Measurements from ENCODE around the gene SEC31A. TPM values are rescaled to one million over a fixed set of nuclear protein-coding genes. Genes with fewer than 3 reads are reported as not detected.

Gene SEC31A
- total and polyA plus RNA-seq, 2 donors (not counting 1 experiment from before 2014, with no cell fraction given), result 52.7 to 134 TPM

DNA sequence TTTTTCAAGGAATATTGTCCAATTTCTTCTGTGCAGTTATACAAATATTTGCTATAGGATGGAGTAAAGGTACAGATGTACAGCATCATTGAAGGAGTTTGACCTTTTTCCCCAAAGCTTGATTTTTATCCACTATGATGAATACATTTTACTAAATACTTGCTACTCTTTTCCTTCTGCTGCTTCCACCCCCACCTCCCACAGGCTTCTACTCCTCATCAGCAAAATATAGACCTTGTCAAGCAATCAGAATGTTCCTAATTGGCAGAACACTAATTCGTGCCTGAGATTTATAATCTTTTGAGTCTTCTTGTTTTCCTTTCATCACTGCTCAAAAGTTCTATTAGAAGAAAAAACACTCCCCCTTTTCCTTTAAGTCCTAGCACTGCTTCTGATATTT, 5.8 kb upstream of the SEC31A start:
- intact Hi-C loops (cut with micrococcal nuclease), result loop anchor here (10.0 kb wide), 1 partner anchor 588 kb away; the partner anchor contains the start of gene ABRAXAS1

DNA sequence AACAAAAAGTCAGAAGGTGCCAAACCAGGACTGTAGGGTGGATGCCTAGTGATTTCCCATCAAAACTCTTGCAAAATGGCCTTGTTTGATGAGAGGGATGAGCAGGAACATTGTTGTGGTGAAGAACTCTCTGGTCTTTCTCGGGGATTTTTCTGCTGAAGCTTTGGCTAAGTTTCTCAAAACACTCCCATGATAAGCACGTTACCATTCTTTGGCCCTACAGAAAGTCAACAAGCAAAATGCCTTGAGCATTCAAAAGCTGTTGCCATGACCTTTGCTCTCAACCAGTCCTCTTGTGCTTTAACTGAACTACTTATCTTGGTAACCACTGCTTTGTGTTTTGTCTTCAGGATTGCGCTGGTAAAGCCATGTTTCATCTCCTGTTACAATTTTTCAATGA, 3.0 kb upstream of the SEC31A start:
- no peaks in the 10 kb centered on the region for H3K27me3 Mint-ChIP-seq
- no peak overlapping the region for H3K4me2 ChIP-seq (replicated peaks; ENCODE audit: low read depth, low read length, poor library complexity, severe bottlenecking)
- H3K79me2 ChIP-seq (ENCODE audit: control insufficient read depth, insufficient read depth, low read length), result peaks cover 46% of the 10 kb centered on the region
- peaks cover 29% of the 10 kb centered on the region for H3K4me1 Mint-ChIP-seq
- peaks cover 21 to 27% of the 10 kb centered on the region in 2 donors for H3K4me1 ChIP-seq (ENCODE audit: control insufficient read depth in 2 of 2, insufficient read depth in 2 of 2, low read length in 2 of 2)
- TF ChIP-seq, protein P1, sequence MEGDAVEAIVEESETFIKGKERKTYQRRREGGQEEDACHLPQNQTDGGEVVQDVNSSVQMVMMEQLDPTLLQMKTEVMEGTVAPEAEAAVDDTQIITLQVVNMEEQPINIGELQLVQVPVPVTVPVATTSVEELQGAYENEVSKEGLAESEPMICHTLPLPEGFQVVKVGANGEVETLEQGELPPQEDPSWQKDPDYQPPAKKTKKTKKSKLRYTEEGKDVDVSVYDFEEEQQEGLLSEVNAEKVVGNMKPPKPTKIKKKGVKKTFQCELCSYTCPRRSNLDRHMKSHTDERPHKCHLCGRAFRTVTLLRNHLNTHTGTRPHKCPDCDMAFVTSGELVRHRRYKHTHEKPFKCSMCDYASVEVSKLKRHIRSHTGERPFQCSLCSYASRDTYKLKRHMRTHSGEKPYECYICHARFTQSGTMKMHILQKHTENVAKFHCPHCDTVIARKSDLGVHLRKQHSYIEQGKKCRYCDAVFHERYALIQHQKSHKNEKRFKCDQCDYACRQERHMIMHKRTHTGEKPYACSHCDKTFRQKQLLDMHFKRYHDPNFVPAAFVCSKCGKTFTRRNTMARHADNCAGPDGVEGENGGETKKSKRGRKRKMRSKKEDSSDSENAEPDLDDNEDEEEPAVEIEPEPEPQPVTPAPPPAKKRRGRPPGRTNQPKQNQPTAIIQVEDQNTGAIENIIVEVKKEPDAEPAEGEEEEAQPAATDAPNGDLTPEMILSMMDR (IDR thresholded peaks at IDR 0.05), result no peak
- TF ChIP-seq EZH2 (IDR thresholded peaks at IDR 0.05; ENCODE audit: borderline replicate concordance, insufficient read depth, low read depth, low read length, poor library complexity, severe bottlenecking), result no peak
- H3K36me3 ChIP-seq (replicated peaks in 1 of 2; ENCODE audit: control extremely low read depth in 1 of 2, control insufficient read depth in 1 of 2, extremely low read depth in 1 of 2, insufficient read depth in 2 of 2, low read length in 1 of 2), result peaks cover 10 to 26% of the 10 kb centered on the region in 2 experiments
- no peak for DNase-seq
- no peaks in the 10 kb centered on the region for H3K27me3 ChIP-seq (replicated peaks in 1 of 4; ENCODE audit: control extremely low read depth in 1 of 4, control insufficient read depth in 3 of 4, insufficient read depth in 4 of 4, low read length in 3 of 4)
- no peaks in the 10 kb centered on the region for H3K9me3 Mint-ChIP-seq (ENCODE audit: insufficient read depth)
- ATAC-seq (ENCODE audit: low read depth), result no peak
- POLR2A ChIA-PET, result no interaction called here
- H3K4me3 ChIP-seq (ENCODE audit: control extremely low read depth in 1 of 5, extremely low read depth in 1 of 5, insufficient read depth in 1 of 5, low read depth in 2 of 5, low read length in 4 of 5), result no peak overlapping the region
- 100% methylated on average over 2 of the region's 3 CpGs for WGBS (ENCODE audit: insufficient coverage)
- H3K27ac ChIP-seq (ENCODE audit: low read length in 2 of 2), result no peak overlapping the region
- H2AFZ ChIP-seq (ENCODE audit: insufficient read depth, low read depth, low read length, poor library complexity, severe bottlenecking), result no peak overlapping the region
- peaks cover 5% of the 10 kb centered on the region for H4K20me1 ChIP-seq (ENCODE audit: control insufficient read depth, insufficient read depth, low read length, poor library complexity, severe bottlenecking)
- no peak overlapping the region for H3K27ac Mint-ChIP-seq
- H3K9ac ChIP-seq (ENCODE audit: low read length), result no peak overlapping the region
- H3K4me3 Mint-ChIP-seq, result no peak overlapping the region
- no peaks in the 10 kb centered on the region for H3K9me3 ChIP-seq (ENCODE audit: control extremely low read depth in 1 of 3, control insufficient read depth in 2 of 3, insufficient read depth in 1 of 3, low read length in 2 of 3)
- CTCF ChIA-PET, result no interaction called here
- intact Hi-C loops (cut with micrococcal nuclease), result loop anchor here (10.0 kb wide), 1 partner anchor 591 kb away; the partner anchor contains the start of gene ABRAXAS1

More for the DNA sequence above, 5.8 kb upstream of the SEC31A start:
- no peaks in the 10 kb centered on the region for H4K20me1 ChIP-seq (ENCODE audit: control insufficient read depth, insufficient read depth, low read length, poor library complexity, severe bottlenecking)
- no peak for ATAC-seq (ENCODE audit: low read depth)
- peaks cover 36% of the 10 kb centered on the region for H3K79me2 ChIP-seq (ENCODE audit: control insufficient read depth, insufficient read depth, low read length)
- no peak overlapping the region for H3K27ac Mint-ChIP-seq
- H2AFZ ChIP-seq (ENCODE audit: insufficient read depth, low read depth, low read length, poor library complexity, severe bottlenecking), result no peak overlapping the region
- no peaks in the 10 kb centered on the region for H3K27me3 ChIP-seq (replicated peaks in 1 of 4; ENCODE audit: control extremely low read depth in 1 of 4, control insufficient read depth in 3 of 4, insufficient read depth in 4 of 4, low read length in 3 of 4)
- H3K4me3 ChIP-seq (ENCODE audit: control extremely low read depth in 1 of 5, extremely low read depth in 1 of 5, insufficient read depth in 1 of 5, low read depth in 2 of 5, low read length in 4 of 5), result no peak overlapping the region
- no peaks in the 10 kb centered on the region for H3K27me3 Mint-ChIP-seq
- no peak overlapping the region for H3K4me2 ChIP-seq (replicated peaks; ENCODE audit: low read depth, low read length, poor library complexity, severe bottlenecking)
- no peak overlapping the region for H3K27ac ChIP-seq (ENCODE audit: low read length in 2 of 2)
- POLR2A ChIA-PET, result no interaction called here
- peaks cover 10 to 26% of the 10 kb centered on the region in 2 experiments for H3K36me3 ChIP-seq (replicated peaks in 1 of 2; ENCODE audit: control extremely low read depth in 1 of 2, control insufficient read depth in 1 of 2, extremely low read depth in 1 of 2, insufficient read depth in 2 of 2, low read length in 1 of 2)
- H3K9ac ChIP-seq (ENCODE audit: low read length), result no peak overlapping the region
- no peak overlapping the region for H3K4me3 Mint-ChIP-seq
- H3K4me1 Mint-ChIP-seq, result peaks cover 13% of the 10 kb centered on the region
- H3K4me1 ChIP-seq (ENCODE audit: control insufficient read depth in 2 of 2, insufficient read depth in 2 of 2, low read length in 2 of 2), result peaks cover 24 to 29% of the 10 kb centered on the region in 2 donors
- H3K9me3 ChIP-seq (ENCODE audit: control extremely low read depth in 1 of 3, control insufficient read depth in 2 of 3, insufficient read depth in 1 of 3, low read length in 2 of 3), result no peaks in the 10 kb centered on the region
- no peaks in the 10 kb centered on the region for H3K9me3 Mint-ChIP-seq (ENCODE audit: insufficient read depth)
- no CpG with 5 or more reads among the region's 1 CpG for WGBS (ENCODE audit: insufficient coverage)
- no peak for DNase-seq
- CTCF ChIA-PET, result no interaction called here
- TF ChIP-seq EZH2 (IDR thresholded peaks at IDR 0.05; ENCODE audit: borderline replicate concordance, insufficient read depth, low read depth, low read length, poor library complexity, severe bottlenecking), result no peak
- TF ChIP-seq, protein P1 (IDR thresholded peaks at IDR 0.05), result no peak

All from B cell (primary cell).